ENCODE data around the gene FAM210A.

The FAM210A gene

GRCh38 chr18:13621886-13622619, 104.3 kb downstream of the FAM210A start:
- DNase-seq (ENCODE audit: low read depth in 2 of 2), result no peak

GRCh38 chr18:13621446-13621849, 104.9 kb downstream of the FAM210A start:
- DNase-seq (ENCODE audit: low read depth in 2 of 2), result no peak

GRCh38 chr18:13620818-13621445, 105.4 kb downstream of the FAM210A start:
- no peak for DNase-seq (ENCODE audit: low read depth in 2 of 2)

- no peak for DNase-seq (ENCODE audit: low read depth in 2 of 2)
Measured at GRCh38 chr18:13620206-13620672, 106.1 kb downstream of the FAM210A start.

- DNase-seq (ENCODE audit: low read depth in 2 of 2), result no peak
Measured at GRCh38 chr18:13619505-13620205, 106.7 kb downstream of the FAM210A start.

- no peak for DNase-seq (ENCODE audit: low read depth in 2 of 2)
Measured at GRCh38 chr18:13618760-13619438, 107.5 kb downstream of the FAM210A start.

- DNase-seq (ENCODE audit: low read depth in 2 of 2), result no peak
Measured at GRCh38 chr18:13617826-13618515, 108.4 kb downstream of the FAM210A start.

GRCh38 chr18:13616525-13617035, 109.8 kb downstream of the FAM210A start:
- DNase-seq (ENCODE audit: low read depth in 2 of 2), result no peak

GRCh38 chr18:13616041-13616440, 110.3 kb downstream of the FAM210A start:
- DNase-seq (ENCODE audit: low read depth in 2 of 2), result no peak

GRCh38 chr18:13615432-13615861, 110.9 kb downstream of the FAM210A start:
- no peak for DNase-seq (ENCODE audit: low read depth in 2 of 2)

GRCh38 chr18:13614641-13615288, 111.6 kb downstream of the FAM210A start:
- no peak for DNase-seq (ENCODE audit: low read depth in 2 of 2)

- no peak for DNase-seq (ENCODE audit: low read depth in 2 of 2)
Measured at GRCh38 chr18:13613591-13614501, 112.5 kb downstream of the FAM210A start.

Data from stimulated activated CD4-positive, alpha-beta T cell treated with anti-CD3 and anti-CD28 coated beads, Interleukin-1b, Interleukin-23, amount 100 ng/mL, for 4 hours (primary cell).